CD4-positive, alpha-beta T cell treated with Interleukin-4 for 1 hour (primary cell): ENCODE results near the gene SGMS2.
"Not testable (repeated sequence)": the region's sequence is repeated elsewhere in the genome, so short reads cannot be mapped to it uniquely, and the experiment has no call there.

ENCODE experiments used
- DNase-seq, 2 donors: peaks; one replicate each; pipeline ENCODE4 v3.0.0-alpha.2; 2020 to 2022

Gene SGMS2

DNA sequence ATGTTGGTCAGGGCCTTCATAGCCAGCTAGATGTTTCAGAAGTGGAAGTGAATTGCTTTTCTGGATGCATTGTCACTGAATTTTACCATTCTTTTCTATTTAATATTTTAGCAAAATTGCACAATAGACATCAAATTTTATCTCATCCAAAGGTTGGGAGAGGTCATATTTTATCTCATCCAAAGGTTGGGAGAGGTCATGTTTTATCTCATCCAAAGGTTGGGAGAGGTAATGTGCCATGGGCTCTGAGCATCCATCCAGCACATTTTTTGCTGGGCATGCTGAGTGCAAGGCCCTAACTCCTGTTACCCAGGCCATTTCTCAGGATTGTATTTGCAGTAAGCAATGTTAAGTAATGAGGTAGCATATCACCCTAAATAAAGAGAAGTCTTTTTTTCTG lies 91.9 kb downstream of the SGMS2 start:
- DNase-seq = no peak

DNA sequence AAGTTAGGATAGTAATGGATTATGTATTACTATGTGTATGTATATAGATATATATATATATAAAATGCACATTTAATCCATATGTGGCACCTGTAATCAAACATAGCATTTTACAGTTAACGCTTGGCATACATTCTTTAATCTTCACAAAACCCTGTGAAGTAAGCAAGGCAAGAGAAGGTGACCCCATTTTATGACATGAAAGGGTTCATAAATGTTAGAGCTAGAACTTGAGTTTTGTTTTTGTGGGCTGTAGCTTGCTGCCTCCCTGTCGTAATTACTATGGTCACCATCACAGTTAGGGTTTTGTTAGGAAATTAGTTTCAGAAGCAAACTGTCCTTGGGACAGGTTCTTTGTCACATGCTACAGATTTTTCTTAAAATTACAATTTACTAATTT lies 92.8 kb downstream of the SGMS2 start:
- no peak for DNase-seq

DNA sequence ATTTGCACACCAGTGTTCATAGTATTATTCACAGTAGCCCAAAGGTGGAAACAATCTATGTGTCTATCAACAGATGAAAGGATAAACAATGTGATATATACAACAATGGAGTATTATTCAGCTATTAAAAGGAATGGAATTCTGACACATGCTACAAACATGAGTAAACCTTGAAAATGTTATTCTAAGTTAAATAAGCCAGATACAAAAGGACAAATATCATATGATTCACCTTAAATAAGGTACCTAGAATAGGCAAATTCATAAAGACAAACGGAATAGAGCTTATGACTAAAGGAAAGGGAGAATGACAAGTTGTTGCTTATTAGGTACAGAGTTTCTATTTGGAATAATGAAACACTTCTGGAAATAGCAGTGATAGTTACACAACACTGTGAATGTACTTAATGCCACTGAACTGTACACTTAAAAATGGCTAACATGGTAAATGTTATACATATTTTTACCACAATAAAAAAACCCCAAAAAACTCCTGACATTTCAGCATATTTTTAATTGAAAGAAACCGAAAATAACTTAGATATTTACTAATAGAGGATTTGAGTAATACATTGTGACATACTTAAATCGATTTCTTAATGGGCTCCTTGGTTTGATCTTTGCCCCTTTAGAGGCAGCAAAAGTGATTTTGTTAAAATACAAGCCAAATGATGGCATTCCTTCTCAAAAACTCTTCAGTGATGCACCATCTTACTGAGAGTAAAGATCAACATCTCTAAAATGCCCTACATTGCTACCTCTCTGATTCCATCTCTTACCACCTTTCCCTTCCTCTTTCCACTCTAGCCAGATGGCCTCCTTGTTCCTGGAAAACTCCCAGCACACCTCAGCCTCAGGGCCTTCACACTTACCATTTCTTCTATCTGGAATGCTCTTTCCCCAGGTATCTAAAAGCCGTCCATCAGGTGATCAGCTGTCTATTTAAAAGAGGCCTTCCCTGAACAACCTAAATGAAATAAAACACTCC lies 98.0 kb downstream of the SGMS2 start:
- no peak for DNase-seq

DNA sequence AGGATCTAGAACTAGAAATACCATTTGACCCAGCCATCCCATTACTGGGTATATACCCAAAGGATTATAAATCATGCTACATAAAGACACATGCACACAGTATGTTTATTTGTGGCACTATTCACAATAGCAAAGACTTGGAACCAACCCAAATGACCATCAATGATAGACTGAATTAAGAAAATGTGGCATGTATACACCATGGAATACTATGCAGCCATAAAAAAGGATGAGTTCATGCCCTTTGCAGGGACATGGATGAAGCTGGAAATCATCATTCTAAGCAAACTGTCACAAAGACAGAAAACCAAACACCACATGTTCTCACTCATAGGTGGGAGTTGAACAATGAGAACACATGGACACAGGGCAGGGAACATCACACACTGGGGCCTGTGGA lies 101.0 kb downstream of the SGMS2 start:
- not testable (repeated sequence) for DNase-seq

DNA sequence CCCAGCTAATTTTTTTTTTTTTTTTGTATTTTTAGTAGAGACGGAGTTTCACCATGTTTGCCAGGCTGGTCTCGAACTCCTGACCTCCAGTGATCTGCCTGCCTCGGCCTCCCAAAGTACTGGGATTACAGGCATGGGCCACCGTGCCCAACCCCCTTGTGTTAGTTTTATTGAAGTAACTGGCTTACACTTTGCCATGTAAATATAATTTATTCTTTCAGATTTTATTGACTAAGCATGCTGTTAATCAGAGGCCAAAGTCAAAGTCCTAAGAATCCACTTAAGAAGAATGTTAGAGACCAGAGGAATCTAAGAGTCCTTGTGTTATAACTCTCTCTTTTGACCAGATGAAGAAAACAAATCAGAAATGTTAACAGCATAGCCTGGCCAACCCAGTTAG lies 102.1 kb downstream of the SGMS2 start:
- DNase-seq = not testable (repeated sequence)

DNA sequence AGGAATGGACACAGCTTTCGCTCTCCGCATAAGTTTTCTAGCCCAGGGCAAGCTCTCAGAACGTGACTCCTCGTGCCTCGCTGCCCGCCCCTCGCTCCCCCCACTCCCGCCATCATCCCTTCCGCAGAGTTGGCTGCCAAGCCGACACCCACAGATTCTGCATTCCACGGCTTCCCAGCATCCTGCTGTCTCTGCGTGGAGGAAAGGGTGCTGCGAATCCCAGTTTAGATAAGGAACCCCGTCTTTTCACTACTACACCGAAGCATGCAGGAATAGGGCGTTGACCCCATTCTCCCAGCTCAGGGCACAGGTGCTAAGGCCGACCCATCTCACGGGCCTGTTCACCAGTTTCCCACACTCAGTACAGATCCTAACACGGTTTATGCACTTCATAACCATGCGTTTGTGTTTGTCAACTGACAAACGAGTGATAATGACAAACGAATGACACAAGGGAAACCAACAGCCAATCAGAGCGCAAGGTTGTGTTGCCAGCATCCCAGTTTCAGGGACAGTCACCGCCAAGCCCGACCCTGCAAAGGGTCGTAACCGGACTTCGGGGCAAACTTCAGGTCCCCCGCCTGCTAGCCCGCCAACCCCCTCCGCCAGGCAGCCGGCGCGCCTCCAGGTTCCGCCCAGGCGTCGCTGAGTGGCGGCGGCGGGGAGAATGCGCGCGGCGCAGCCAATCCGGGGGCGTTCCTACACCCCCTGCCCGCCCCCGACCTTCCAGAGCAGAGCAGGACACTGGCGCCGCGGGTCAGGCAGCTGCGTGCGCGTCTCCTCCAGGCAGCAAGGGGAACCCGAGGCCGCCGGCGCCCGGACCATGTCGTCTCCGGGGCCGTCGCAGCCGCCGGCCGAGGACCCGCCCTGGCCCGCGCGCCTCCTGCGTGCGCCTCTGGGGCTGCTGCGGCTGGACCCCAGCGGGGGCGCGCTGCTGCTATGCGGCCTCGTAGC lies 106.4 kb downstream of the SGMS2 start, which contains the start of gene CYP2U1:
Gene CYP2U1 (plus strand): TSS at position 729 of the 954 bp plus-strand sequence. CDS start 95 bp downstream, at position 824.
- DNase-seq = peak; percentile 82 to 84

DNA sequence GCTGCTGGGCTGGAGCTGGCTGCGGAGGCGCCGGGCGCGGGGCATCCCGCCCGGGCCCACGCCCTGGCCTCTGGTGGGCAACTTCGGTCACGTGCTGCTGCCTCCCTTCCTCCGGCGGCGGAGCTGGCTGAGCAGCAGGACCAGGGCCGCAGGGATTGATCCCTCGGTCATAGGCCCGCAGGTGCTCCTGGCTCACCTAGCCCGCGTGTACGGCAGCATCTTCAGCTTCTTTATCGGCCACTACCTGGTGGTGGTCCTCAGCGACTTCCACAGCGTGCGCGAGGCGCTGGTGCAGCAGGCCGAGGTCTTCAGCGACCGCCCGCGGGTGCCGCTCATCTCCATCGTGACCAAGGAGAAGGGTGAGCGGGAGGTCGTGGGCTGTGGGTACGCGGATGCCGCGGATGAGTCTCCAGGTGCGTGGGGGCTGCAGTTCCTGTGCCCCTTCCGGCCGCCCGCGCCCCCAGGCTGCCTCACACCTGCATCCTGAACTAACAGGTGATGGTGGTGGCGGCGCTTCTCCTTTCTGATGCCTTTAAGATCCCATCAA lies 107.1 kb downstream of the SGMS2 start:
- peak; percentile 14 to 34 for DNase-seq

DNA sequence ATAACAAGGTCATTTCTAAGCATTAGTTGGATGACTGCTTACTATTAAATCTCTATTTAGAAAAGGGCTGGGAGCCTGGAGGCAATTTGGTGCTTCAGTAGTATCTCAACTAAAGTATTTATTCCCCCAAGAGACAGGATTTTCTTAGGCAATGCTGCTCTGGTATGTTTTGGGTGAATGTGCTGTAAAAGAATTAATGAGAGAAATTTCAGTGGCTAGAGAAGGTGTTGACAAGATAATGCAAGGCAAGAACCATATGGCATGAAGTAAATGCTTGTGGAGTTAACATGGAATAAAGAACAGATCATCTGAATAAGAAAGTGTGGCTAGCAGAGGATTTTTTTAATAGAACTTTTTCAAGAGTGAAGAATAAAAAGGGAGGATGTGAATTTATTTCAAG lies 110.5 kb downstream of the SGMS2 start:
- no peak for DNase-seq

DNA sequence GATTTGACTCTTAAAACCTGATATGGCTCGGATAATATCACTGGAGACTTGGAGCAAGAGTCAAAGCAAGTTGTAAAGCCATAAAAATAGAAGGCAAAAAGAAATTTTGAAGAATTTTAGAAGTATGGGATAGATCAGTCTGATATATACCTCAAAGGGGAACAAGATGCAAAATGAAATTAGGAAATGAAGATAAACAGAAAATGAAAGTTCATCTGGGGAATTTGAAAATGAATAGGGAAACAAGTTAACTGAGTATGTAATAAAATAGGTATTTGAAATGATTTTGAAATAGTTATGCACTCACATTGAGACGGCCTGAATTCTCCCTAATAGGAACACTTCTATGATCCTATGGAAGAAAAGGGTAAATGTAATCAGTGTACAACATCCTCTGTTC lies 112.3 kb downstream of the SGMS2 start:
- no peak for DNase-seq

DNA sequence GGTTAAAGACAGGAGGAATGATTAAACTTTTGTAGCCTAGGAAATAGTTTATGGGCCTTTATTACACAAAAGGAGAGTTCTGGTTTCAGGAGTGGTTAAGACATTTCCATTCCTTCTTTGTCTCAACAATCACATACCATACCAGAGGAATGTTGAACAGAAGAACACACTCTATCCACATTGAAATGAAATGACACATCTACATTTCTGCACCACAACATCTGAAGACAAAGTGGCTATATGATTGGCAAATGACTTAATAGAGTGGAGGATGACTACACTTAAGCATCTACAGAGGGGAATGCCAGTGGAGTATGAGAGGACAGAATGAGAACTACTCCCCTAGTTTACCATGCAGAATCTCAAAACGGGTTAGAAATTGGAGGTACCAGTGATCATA lies 114.6 kb downstream of the SGMS2 start:
- DNase-seq = no peak

DNA sequence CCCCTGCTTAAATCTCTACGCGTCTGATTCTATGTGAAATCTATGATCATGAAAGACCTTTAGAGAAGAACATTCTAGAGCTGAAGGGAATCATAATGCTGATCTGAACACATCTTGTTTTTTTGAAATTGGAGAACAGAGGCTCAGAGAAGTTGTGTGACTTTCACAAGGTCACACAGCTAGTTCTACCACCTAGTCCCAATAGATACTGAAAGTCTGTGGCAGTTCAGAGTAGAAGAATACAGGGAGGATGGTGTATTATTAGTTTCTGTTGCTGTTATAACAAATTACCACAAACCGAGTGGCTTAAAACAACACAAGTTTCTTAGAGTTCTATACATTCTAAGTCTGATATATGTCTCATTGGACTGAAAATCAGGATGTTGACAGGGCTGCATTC lies 121.1 kb downstream of the SGMS2 start:
- DNase-seq = no peak

DNA sequence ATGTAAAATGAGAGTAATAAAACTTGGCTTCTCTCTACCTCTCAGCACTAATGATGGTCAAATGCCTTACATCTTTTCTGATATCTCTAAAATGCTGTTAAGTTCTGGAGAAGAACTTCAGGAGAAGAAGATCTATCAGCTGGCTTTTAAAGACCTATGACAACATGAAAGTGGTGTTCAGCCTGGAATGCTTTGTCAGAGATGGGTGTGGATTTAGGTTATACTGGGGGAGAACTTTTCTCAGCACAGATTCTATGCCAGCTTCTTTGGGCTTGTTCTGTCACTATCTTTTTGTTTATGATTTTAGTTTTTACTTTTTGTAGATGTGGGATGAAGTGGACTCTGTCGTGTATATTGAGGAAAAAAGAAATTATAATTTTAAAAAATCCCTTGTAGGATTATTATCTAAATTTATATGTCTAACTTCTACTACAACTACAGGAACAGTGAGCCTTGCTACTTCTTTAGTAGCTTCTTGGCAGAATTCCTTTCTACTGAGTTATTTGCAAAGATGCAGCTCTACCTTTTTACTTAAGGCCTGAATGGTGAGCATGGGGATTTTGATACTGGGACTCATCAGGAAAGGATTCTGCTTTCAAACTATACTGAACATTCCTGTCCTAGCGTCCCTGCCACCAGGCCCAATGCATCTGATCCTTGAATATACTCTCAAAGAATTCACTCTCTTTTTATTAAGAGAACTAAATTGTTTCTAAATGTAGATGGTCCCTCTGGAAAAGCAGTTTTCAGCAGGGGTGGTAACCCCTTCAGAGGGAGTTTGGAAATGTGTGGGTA lies 126.2 kb downstream of the SGMS2 start:
- no peak for DNase-seq

DNA sequence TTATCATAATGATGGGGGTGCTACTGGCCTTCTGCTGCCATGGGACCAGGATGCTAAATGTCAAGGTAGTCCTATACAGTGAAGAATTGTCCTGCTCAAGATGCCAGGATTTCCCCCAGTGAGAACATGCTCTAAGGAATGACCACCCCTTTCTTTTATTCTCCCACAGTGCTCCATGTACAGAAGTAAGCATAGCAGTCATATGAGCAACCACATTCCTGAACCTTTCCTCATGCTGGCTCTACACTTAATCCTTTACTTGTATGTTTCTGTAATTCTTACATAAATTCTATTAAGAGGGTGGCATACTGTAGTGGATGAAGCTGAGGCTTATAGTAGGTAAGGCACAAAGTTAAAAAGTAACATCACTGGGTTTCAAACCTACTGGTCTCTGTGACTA lies 126.8 kb downstream of the SGMS2 start:
- DNase-seq = no peak

DNA sequence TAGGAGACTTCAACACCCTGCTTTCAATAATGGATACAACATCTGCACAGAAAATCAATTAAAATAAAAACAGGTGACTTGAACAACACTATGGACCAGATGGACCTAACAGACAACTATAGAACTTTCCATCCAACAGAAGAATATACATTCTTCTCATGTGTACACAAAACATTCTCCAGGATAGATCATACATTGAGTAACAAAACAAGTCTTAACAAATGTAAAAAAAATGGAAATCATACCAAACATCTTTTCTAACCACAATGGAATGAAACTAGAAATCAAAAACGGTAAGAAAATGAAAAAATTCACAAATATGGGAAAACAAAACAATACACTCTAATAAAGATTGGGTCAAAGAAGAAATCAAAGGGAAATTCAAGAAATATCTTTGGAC lies 131.3 kb downstream of the SGMS2 start:
- DNase-seq = no peak
